Common myeloid progenitor, CD34-positive (primary cell): Measurements from ENCODE around the gene LIN9.

ENCODE experiments used
- CTCF ChIA-PET: fragments of 350-600 bp; sonication (Branson Sonifier 250); formaldehyde crosslinking; loops from one replicate; lab custom pipeline; 2021; ENCODE audit warnings: antibody characterized with exemption; lab: Charles Lee
- POLR2A ChIA-PET: fragments of 350-600 bp; sonication (Branson Sonifier 250); formaldehyde crosslinking; loops from one replicate; lab custom pipeline; 2021; ENCODE audit warnings: antibody characterized with exemption; lab: Charles Lee
- DNase-seq, 3 donors: peaks; one replicate each; pipeline versions ENCODE4 v3.0.0 to v3.0.0-alpha.2; 2013
- H3K27ac ChIP-seq, 2 experiments: 1 replicate in 1 of 2; 2 replicates in 1 of 2; pipeline ENCODE4 v1.7.0; 2013; ENCODE audit warnings: inconsistent platforms in 2 of 2, low read length in 2 of 2, mild to moderate bottlenecking in 2 of 2, low read depth in 1 of 2, moderate library complexity in 1 of 2; ENCODE audit not compliant: severe bottlenecking in 2 of 2, insufficient read depth in 1 of 2, poor library complexity in 1 of 2
- H3K27me3 ChIP-seq, 5 experiments: replicated peaks in 2 of 5; 1 replicate in 3 of 5; 2 replicates in 2 of 5; pipeline versions ENCODE4 v1.6.1 to v1.7.0; 2013; ENCODE audit warnings: low read length in 4 of 5, mild to moderate bottlenecking in 2 of 5, moderate library complexity in 2 of 5, inconsistent platforms in 1 of 5; ENCODE audit not compliant: insufficient read depth in 5 of 5, control insufficient read depth in 4 of 5
- H3K36me3 ChIP-seq, 4 experiments: 1 replicate in 2 of 4; 2 replicates in 2 of 4; pipeline versions ENCODE4 v1.6.1 to v1.7.0; 2013; ENCODE audit warnings: low read length in 3 of 4, control low read depth in 1 of 4, mild to moderate bottlenecking in 1 of 4; ENCODE audit not compliant: control insufficient read depth in 4 of 4, insufficient read depth in 4 of 4
- H3K4me1 ChIP-seq, 4 experiments: 1 replicate in 3 of 4; 2 replicates in 1 of 4; pipeline versions ENCODE4 v1.6.1 to v1.7.1; 2013; ENCODE audit warnings: low read length in 3 of 4, mild to moderate bottlenecking in 3 of 4, control low read depth in 1 of 4, inconsistent platforms in 1 of 4, moderate library complexity in 1 of 4; ENCODE audit not compliant: control insufficient read depth in 4 of 4, insufficient read depth in 4 of 4; ENCODE audit errors: control extremely low read depth in 1 of 4
- H3K4me3 ChIP-seq, 7 experiments: 1 replicate in 4 of 7; 2 replicates in 3 of 7; pipeline versions ENCODE4 v1.5.1 to v1.7.0; 2013; ENCODE audit warnings: mild to moderate bottlenecking in 7 of 7, low read length in 6 of 7, moderate library complexity in 6 of 7, inconsistent platforms in 2 of 7, low read depth in 2 of 7, control low read depth in 1 of 7; ENCODE audit not compliant: insufficient read depth in 4 of 7, control insufficient read depth in 1 of 7; ENCODE audit errors: extremely low read depth in 1 of 7
- H3K9me3 ChIP-seq, 5 experiments: 1 replicate in 4 of 5; 2 replicates in 1 of 5; pipeline versions ENCODE4 v1.6.1 to v1.7.1; 2013; ENCODE audit warnings: low read length in 4 of 5, mild to moderate bottlenecking in 2 of 5, inconsistent platforms in 1 of 5, low read depth in 1 of 5, moderate library complexity in 1 of 5; ENCODE audit not compliant: control insufficient read depth in 4 of 5, insufficient read depth in 2 of 5; ENCODE audit errors: control extremely low read depth in 1 of 5
- WGBS: methylation state at CpG from one replicate; pipeline ENCODE4 v1.1.5; 2013; ENCODE audit not compliant: insufficient coverage; 5-methylcytosine and 5-hydroxymethylcytosine counted together

Gene LIN9

GRCh38 chr1:226220473-226221189 lies 88.3 kb downstream of the LIN9 start:
- no peak for DNase-seq
- Histone ChIP-seq H3K36me3 (no peaks in the 10 kb centered on the region), H3K9me3 (no peaks in the 10 kb centered on the region), H3K27ac (no peak overlapping the region), H3K27me3 (no peaks in the 10 kb centered on the region), H3K4me3 (no peak overlapping the region), H3K4me1 (peaks cover 0 to 9% (median 8%) of the 10 kb centered on the region in 4 experiments)
- POLR2A ChIA-PET: no interaction called here
- 92% methylated on average over 10 of the region's 11 CpGs for WGBS
- CTCF ChIA-PET: no interaction called here

- H3K27me3 ChIP-seq: no peaks in the 10 kb centered on the region
- no peaks in the 10 kb centered on the region for H3K4me1 ChIP-seq
- 95% methylated on average over 5 of the region's 10 CpGs for WGBS
- CTCF ChIA-PET: no interaction called here
- no peaks in the 10 kb centered on the region for H3K36me3 ChIP-seq
- no peak for DNase-seq
- H3K27ac ChIP-seq: no peak overlapping the region
- H3K9me3 ChIP-seq: no peaks in the 10 kb centered on the region
- H3K4me3 ChIP-seq: no peak overlapping the region
- POLR2A ChIA-PET: interaction anchor here (0.7 kb wide), 1 partner anchor 8 kb away, joined by 3 read pairs; no protein-coding TSS in a partner anchor
Observed at GRCh38 chr1:226217273-226217672, 91.7 kb downstream of the LIN9 start.

GRCh38 chr1:226216056-226216455 lies 92.9 kb downstream of the LIN9 start:
- Histone ChIP-seq H3K4me3 (no peak overlapping the region), H3K27ac (no peak overlapping the region), H3K27me3 (no peaks in the 10 kb centered on the region), H3K36me3 (no peaks in the 10 kb centered on the region), H3K4me1 (no peaks in the 10 kb centered on the region), H3K9me3 (no peaks in the 10 kb centered on the region)
- no CpG with 5 or more reads among the region's 5 CpGs for WGBS
- POLR2A ChIA-PET: no interaction called here
- peak in 2 of 3 donors; percentile 45 to 65 for DNase-seq
- CTCF ChIA-PET: no interaction called here

- Histone ChIP-seq H3K27me3 (no peaks in the 10 kb centered on the region), H3K4me3 (no peak overlapping the region), H3K36me3 (no peaks in the 10 kb centered on the region), H3K9me3 (no peaks in the 10 kb centered on the region), H3K27ac (no peak overlapping the region), H3K4me1 (no peaks in the 10 kb centered on the region)
- no peak for DNase-seq
- POLR2A ChIA-PET: no interaction called here
- CTCF ChIA-PET: no interaction called here
- WGBS: 81% methylated on average over 4 of the region's 5 CpGs
Observed at GRCh38 chr1:226215239-226215638, 93.7 kb downstream of the LIN9 start.

GRCh38 chr1:226212545-226212944 lies 96.4 kb downstream of the LIN9 start:
- ChIA-PET CTCF (interaction anchor here (0.7 to 2.2 kb wide), 3 partner anchors 10 to 87 kb away, joined by 3 to 7 read pairs (median 4); no protein-coding TSS in a partner anchor), POLR2A (no interaction called here)
- DNase-seq: no peak
- no peaks in the 10 kb centered on the region for H3K4me1 ChIP-seq
- H3K27me3 ChIP-seq: no peaks in the 10 kb centered on the region
- H3K4me3 ChIP-seq: no peak overlapping the region
- H3K27ac ChIP-seq: no peak overlapping the region
- H3K36me3 ChIP-seq: no peaks in the 10 kb centered on the region
- WGBS: 100% methylated on average over 4 of the region's 8 CpGs
- no peaks in the 10 kb centered on the region for H3K9me3 ChIP-seq

- no peaks in the 10 kb centered on the region for H3K9me3 ChIP-seq
- POLR2A ChIA-PET: interaction anchor here (0.6 kb wide), 1 partner anchor 13 kb away, joined by 6 read pairs; no protein-coding TSS in a partner anchor
- no peak overlapping the region for H3K27ac ChIP-seq
- no peaks in the 10 kb centered on the region for H3K4me1 ChIP-seq
- H3K27me3 ChIP-seq: no peaks in the 10 kb centered on the region
- no peak for DNase-seq
- H3K4me3 ChIP-seq: no peak overlapping the region
- WGBS: 100% methylated on average over 2 of the region's 5 CpGs
- CTCF ChIA-PET: interaction anchor here (0.6 to 2.2 kb wide), 5 partner anchors 9 to 91 kb away, joined by 3 to 7 read pairs (median 4); no protein-coding TSS in a partner anchor
- H3K36me3 ChIP-seq: no peaks in the 10 kb centered on the region
Observed at GRCh38 chr1:226211181-226211821, 97.7 kb downstream of the LIN9 start.

GRCh38 chr1:226210571-226211176 lies 98.3 kb downstream of the LIN9 start:
- POLR2A ChIA-PET: no interaction called here
- no peak overlapping the region for H3K4me3 ChIP-seq
- 91% methylated on average over 7 of the region's 7 CpGs for WGBS
- no peaks in the 10 kb centered on the region for H3K27me3 ChIP-seq
- CTCF ChIA-PET: interaction anchor here (0.7 to 2.2 kb wide), 2 partner anchors 10 to 85 kb away, joined by 4 to 7 read pairs; no protein-coding TSS in a partner anchor
- no peak overlapping the region for H3K27ac ChIP-seq
- H3K9me3 ChIP-seq: no peaks in the 10 kb centered on the region
- DNase-seq: no peak
- H3K36me3 ChIP-seq: no peaks in the 10 kb centered on the region
- no peaks in the 10 kb centered on the region for H3K4me1 ChIP-seq
